ENCODE data around the gene MAFB.

DNA sequence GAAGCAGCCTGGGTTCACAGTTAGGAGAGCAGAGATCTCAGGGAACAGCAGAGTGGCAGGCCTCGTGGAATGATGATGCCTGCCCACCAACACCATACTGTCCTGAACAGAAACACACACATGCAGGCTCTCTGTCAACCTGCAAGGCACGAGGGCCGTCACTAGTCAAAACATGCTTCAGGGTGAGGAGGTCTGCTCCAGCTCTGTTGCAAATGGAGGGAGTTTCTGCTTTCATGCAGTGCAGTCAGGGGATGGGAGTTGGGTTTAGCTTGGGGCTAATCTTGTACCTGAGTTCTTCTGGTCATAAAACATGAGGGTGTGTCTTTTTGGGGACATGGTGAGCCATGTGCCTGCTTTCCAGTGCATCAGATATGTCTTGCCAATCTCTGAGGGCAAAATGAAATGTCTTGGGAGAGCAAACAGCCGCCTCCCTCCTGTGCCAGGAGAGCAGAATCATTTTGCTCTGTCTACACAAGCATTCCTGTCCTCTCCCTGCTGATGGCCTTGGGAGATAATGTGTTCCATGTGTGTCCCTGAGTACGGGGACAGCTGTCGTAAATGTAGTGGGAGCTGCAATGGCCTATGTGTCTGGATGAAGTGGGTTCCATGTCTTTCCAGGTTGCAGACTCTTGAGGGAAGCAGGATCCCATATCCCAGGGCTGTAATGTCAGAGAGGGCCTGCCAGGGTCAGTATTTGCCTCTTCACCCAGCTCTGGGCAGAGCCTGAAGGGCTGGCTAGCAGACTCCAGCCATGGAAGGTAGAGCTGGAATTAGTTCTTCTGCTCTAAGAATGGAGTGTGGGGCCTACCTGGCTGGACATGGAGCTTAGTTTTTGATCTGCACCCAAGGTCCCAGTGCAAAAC lies 40.6 kb downstream of the MAFB start:
- TF ChIP-seq, protein P1, sequence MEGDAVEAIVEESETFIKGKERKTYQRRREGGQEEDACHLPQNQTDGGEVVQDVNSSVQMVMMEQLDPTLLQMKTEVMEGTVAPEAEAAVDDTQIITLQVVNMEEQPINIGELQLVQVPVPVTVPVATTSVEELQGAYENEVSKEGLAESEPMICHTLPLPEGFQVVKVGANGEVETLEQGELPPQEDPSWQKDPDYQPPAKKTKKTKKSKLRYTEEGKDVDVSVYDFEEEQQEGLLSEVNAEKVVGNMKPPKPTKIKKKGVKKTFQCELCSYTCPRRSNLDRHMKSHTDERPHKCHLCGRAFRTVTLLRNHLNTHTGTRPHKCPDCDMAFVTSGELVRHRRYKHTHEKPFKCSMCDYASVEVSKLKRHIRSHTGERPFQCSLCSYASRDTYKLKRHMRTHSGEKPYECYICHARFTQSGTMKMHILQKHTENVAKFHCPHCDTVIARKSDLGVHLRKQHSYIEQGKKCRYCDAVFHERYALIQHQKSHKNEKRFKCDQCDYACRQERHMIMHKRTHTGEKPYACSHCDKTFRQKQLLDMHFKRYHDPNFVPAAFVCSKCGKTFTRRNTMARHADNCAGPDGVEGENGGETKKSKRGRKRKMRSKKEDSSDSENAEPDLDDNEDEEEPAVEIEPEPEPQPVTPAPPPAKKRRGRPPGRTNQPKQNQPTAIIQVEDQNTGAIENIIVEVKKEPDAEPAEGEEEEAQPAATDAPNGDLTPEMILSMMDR (conservative IDR thresholded peaks at IDR 0.05; ENCODE audit: low read depth, low read length) = no peak
- no peak for TF ChIP-seq EZH2 (IDR thresholded peaks at IDR 0.05; ENCODE audit: borderline replicate concordance, low read depth, low read length, poor library complexity, severe bottlenecking)

All from A673 (cell line).